Liver (tissue), 9 donors: ENCODE data around the gene TLR9. TPM values are rescaled to one million over a fixed set of nuclear protein-coding genes. Genes with fewer than 3 reads are reported as not detected.

Experiments
- DNase-seq: peaks from one replicate; pipeline ENCODE4 v3.0.0-alpha.2; 2017; ENCODE audit warnings: low spot score
- H3K27ac ChIP-seq, 2 donors: one replicate each; pipeline ENCODE4 v1.7.0; 2013; ENCODE audit warnings: inconsistent platforms in 2 of 2, low read length in 2 of 2, control low read depth in 1 of 2, low read depth in 1 of 2, mild to moderate bottlenecking in 1 of 2
- H3K27me3 ChIP-seq, 4 donors: one replicate each; pipeline versions ENCODE4 v1.6.1 to v1.7.0; 2013; ENCODE audit warnings: low read length in 3 of 4, inconsistent platforms in 1 of 4, mild to moderate bottlenecking in 1 of 4, moderate library complexity in 1 of 4; ENCODE audit not compliant: control insufficient read depth in 4 of 4, insufficient read depth in 4 of 4
- H3K36me3 ChIP-seq, 4 donors: one replicate each; pipeline versions ENCODE4 v1.6.1 to v1.7.0; 2013; ENCODE audit warnings: low read length in 3 of 4, mild to moderate bottlenecking in 3 of 4, low read depth in 1 of 4, moderate library complexity in 1 of 4; ENCODE audit not compliant: control insufficient read depth in 4 of 4, insufficient read depth in 3 of 4
- H3K4me1 ChIP-seq, 4 donors: one replicate each; pipeline versions ENCODE4 v1.6.1 to v1.7.0; 2013; ENCODE audit warnings: low read length in 3 of 4, mild to moderate bottlenecking in 3 of 4, moderate library complexity in 1 of 4; ENCODE audit not compliant: control insufficient read depth in 4 of 4, insufficient read depth in 4 of 4
- H3K4me3 ChIP-seq, 3 donors: one replicate each; pipeline versions ENCODE4 v1.6.1 to v1.7.0; 2013; ENCODE audit warnings: low read length in 3 of 3, control low read depth in 1 of 3, low read depth in 1 of 3, mild to moderate bottlenecking in 1 of 3
- H3K9ac ChIP-seq, 2 donors: one replicate each; pipeline ENCODE4 v1.7.0; 2013; ENCODE audit warnings: low read length in 2 of 2, mild to moderate bottlenecking in 2 of 2, moderate library complexity in 2 of 2, control low read depth in 1 of 2, low read depth in 1 of 2
- H3K9me3 ChIP-seq, 4 donors: one replicate each; pipeline versions ENCODE4 v1.6.1 to v1.7.0; 2013; ENCODE audit warnings: low read length in 3 of 4; ENCODE audit not compliant: control insufficient read depth in 4 of 4
- CTCF ChIP-seq: fragments of 150-350 bp; IDR thresholded peaks from 2 replicates; pipeline ENCODE4 v1.5.1; 2017; ENCODE audit warnings: improper control_type of control experiment, low read depth, low read length; ENCODE audit not compliant: missing input control
- EGR1 ChIP-seq, 2 donors: IDR thresholded peaks; 2 replicates each; pipeline ENCODE4 v1.6.1; 2016 to 2018; ENCODE audit warnings: antibody characterized with exemption in 2 of 2, low read depth in 2 of 2
- FOXA2 ChIP-seq: IDR thresholded peaks from 2 replicates; pipeline ENCODE4 v1.6.1; 2016; ENCODE audit warnings: antibody characterized with exemption
- GABPA ChIP-seq, 2 donors: IDR thresholded peaks in 1 of 2; conservative IDR thresholded peaks in 1 of 2; 2 replicates each; pipeline ENCODE4 v1.6.1; 2016; ENCODE audit warnings: antibody characterized with exemption in 2 of 2, mild to moderate bottlenecking in 1 of 2, moderate library complexity in 1 of 2
- HNF4G ChIP-seq: IDR thresholded peaks from 2 replicates; pipeline ENCODE4 v1.6.1; 2016; ENCODE audit warnings: antibody characterized with exemption
- JUND ChIP-seq, 2 donors: IDR thresholded peaks; 2 replicates each; pipeline ENCODE4 v1.6.1; 2016; ENCODE audit warnings: antibody characterized with exemption in 2 of 2
- MAX ChIP-seq: IDR thresholded peaks from 2 replicates; pipeline ENCODE4 v1.6.1; 2016; ENCODE audit warnings: antibody characterized with exemption
- NR2F2 ChIP-seq: IDR thresholded peaks from 2 replicates; pipeline ENCODE4 v1.6.1; 2016; ENCODE audit warnings: antibody characterized with exemption
- RAD21 ChIP-seq, 2 donors: IDR thresholded peaks; 2 replicates each; pipeline ENCODE4 v1.6.1; 2016; ENCODE audit warnings: antibody characterized with exemption in 2 of 2, mild to moderate bottlenecking in 2 of 2
- SP1 ChIP-seq: IDR thresholded peaks from 2 replicates; pipeline ENCODE4 v1.6.1; 2018; ENCODE audit warnings: antibody characterized with exemption, mild to moderate bottlenecking
- TAF1 ChIP-seq: conservative IDR thresholded peaks from 2 replicates; pipeline ENCODE4 v1.6.1; 2016; ENCODE audit warnings: antibody characterized with exemption, mild to moderate bottlenecking
- YY1 ChIP-seq: IDR thresholded peaks from 2 replicates; pipeline ENCODE4 v1.6.1; 2016; ENCODE audit warnings: antibody characterized with exemption, mild to moderate bottlenecking
- ZBTB33 ChIP-seq: IDR thresholded peaks from 2 replicates; pipeline ENCODE4 v1.6.1; 2016; ENCODE audit warnings: antibody characterized with exemption
- WGBS: extraction: QIAGEN DNeasy Blood & Tissue Kit; methylation state at CpG from one replicate; pipeline ENCODE4 v1.1.7; 2013; 5-methylcytosine and 5-hydroxymethylcytosine counted together
- polyA plus RNA-seq, 2 donors: library from polyadenylated mRNA; stranded (reverse) in 1 of 2; unstranded in 1 of 2; fragments of 200-250 nt in 1 of 2; fragments of >200 nt in 1 of 2; fragmentation: Nextera tagmentation in 1 of 2; extraction: Ambion mirVana in 1 of 2; gene quantifications; one replicate each; pipeline versions ENCODE4 v1.2.1 to v1.2.3, GENCODE V29; 2013 to 2015
- total RNA-seq, 2 donors: library from RNA; depleted of rRNA; stranded (reverse); fragments of >200 nt; gene quantifications; one replicate each; pipeline ENCODE4 v1.2.3, GENCODE V29; 2014
- donor health status: healthy.
- donor health status: healthy.
- donor health status: healthy.
- donor health status: healthy.
- donor health status: healthy.

Gene TLR9
- total and polyA plus RNA-seq, 4 donors, result 0.02 TPM; not detected in 3

GRCh38 chr3:52265387-52265786 is 39.9 kb upstream of the TLR9 start:
- Histone ChIP-seq H3K27me3 (no peaks in the 10 kb centered on the region), H3K36me3 (peaks cover 21 to 62% (median 48%) of the 10 kb centered on the region in 4 donors), H3K9me3 (no peaks in the 10 kb centered on the region), H3K4me3 (no peak overlapping the region), H3K27ac (no peak overlapping the region), H3K9ac (no peak overlapping the region), H3K4me1 (peaks cover 1 to 7% (median 4%) of the 10 kb centered on the region in 4 donors)
- TF ChIP-seq GABPA (IDR thresholded peaks at IDR 0.05 in 1 of 2, conservative IDR thresholded peaks at IDR 0.05 in 1 of 2), result no peak
- TF ChIP-seq ZBTB33, result no peak
- no peak for TF ChIP-seq RAD21 (IDR thresholded peaks at IDR 0.05)
- no peak for TF ChIP-seq HNF4G
- no peak for DNase-seq
- 97% methylated on average over 6 of the region's 6 CpGs for WGBS

- no peak for DNase-seq
- peaks cover 0 to 4% (median under 1%) of the 10 kb centered on the region in 4 donors for H3K4me1 ChIP-seq
- TF ChIP-seq CTCF (no peak), EGR1 (IDR thresholded peaks at IDR 0.05; ENCODE audit: low read depth in 2 of 2) (no peak), ZBTB33 (no peak), RAD21 (IDR thresholded peaks at IDR 0.05) (no peak), HNF4G (no peak), MAX (no peak), SP1 (no peak), NR2F2 (no peak), YY1 (no peak), TAF1 (no peak), JUND (IDR thresholded peaks at IDR 0.05) (no peak), FOXA2 (no peak)
- H3K36me3 ChIP-seq, result peaks cover 24 to 81% (median 68%) of the 10 kb centered on the region in 4 donors
- no peak overlapping the region for H3K9ac ChIP-seq
- H3K9me3 ChIP-seq, result no peaks in the 10 kb centered on the region
- H3K4me3 ChIP-seq, result no peak overlapping the region
- no peak overlapping the region for H3K27ac ChIP-seq
- H3K27me3 ChIP-seq, result no peaks in the 10 kb centered on the region
These were observed 37.0 kb upstream of the TLR9 start for GRCh38 chr3:52262447-52262846.
